ENCODE results near the gene CABLES2. TPM values are rescaled to one million over a fixed set of nuclear protein-coding genes. Genes with fewer than 3 reads are reported as not detected.

The CABLES2 gene
- total and polyA plus RNA-seq, 9 of the 15 experiments (the other 6 are each of a cell fraction or from before 2014, with no cell fraction given), result 0.46 to 4.2 (median 1.6) TPM

DNA sequence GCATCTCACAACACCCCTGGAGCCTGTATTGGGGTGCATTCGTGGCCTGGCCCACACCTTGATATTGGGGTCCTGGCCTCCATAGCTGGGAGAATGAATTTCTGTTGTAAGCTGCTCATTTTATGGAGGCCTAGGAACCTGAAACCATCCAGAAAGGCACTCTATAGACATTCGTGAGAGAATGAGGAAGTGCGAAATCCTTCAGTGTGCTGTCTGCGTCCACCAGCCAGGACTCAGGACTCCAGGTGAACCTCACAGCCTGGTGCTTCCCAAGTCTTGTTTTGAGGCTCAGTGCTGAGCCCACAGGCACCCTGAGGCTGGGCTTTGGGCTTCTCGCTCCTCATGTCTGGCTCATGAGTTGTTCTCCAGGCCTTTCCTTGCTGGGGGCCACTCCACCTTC, 32.1 kb upstream of the CABLES2 start:
- ChIA-PET CTCF (ENCODE audit: low intra/inter-chr PET ratio) (no interaction called here), POLR2A (interaction anchor here (0.6 to 1.2 kb wide), 2 partner anchors 11 to 52 kb away, joined by 3 to 4 read pairs; no protein-coding TSS in a partner anchor)
- Histone ChIP-seq H4K20me1 (replicated peaks; ENCODE audit: control insufficient read depth, insufficient read depth, low read length) (peaks cover 4% of the 10 kb centered on the region), H3K4me2 (ENCODE audit: insufficient read depth, low read length) (no peak overlapping the region), H3K9me1 (ENCODE audit: control insufficient read depth, insufficient read depth, low read length) (no peaks in the 10 kb centered on the region), H3K36me3 (ENCODE audit: control insufficient read depth, insufficient read depth, low read length) (no peaks in the 10 kb centered on the region), H3K9ac (ENCODE audit: insufficient read depth in 1 of 2, low read depth in 2 of 2, low read length in 2 of 2) (no peak overlapping the region), H3K27me3 (ENCODE audit: control insufficient read depth in 2 of 2, insufficient read depth in 2 of 2, low read length in 2 of 2) (peaks cover 41 to 71% of the 10 kb centered on the region in 2 experiments), H3K27ac (ENCODE audit: extremely low read depth, low read depth, low read length) (no peak overlapping the region), H3K79me2 (ENCODE audit: control insufficient read depth, insufficient read depth, low read length) (no peaks in the 10 kb centered on the region), H2AFZ (ENCODE audit: low read depth, low read length) (no peak overlapping the region), H3K9me3 (replicated peaks; ENCODE audit: control insufficient read depth, insufficient read depth, low read depth, low read length) (no peaks in the 10 kb centered on the region), H3K4me1 (replicated peaks in 1 of 2; ENCODE audit: control insufficient read depth in 2 of 2, insufficient read depth in 2 of 2, low read length in 2 of 2) (peaks cover 1 to 25% of the 10 kb centered on the region in 2 experiments; a peak in 4 of 5 replicates), H3K4me3 (no peak overlapping the region)
- no peak for DNase-seq (ENCODE audit: extremely low read depth in 1 of 4, low spot score in 3 of 4)
- intact Hi-C loops (cut with micrococcal nuclease), result no loop called here
- peak; percentile 26; the same call in 1 of the 3 replicates for ATAC-seq
- WGBS (ENCODE audit: insufficient coverage, low coverage, missing lambda C conversion rate), result 2% methylated on average over 4 of the region's 5 CpGs
- no TSS peak for BruUV-seq (replicated peaks)
- in situ Hi-C loops (cut with MboI), result no loop called here
- TF ChIP-seq, protein P1, sequence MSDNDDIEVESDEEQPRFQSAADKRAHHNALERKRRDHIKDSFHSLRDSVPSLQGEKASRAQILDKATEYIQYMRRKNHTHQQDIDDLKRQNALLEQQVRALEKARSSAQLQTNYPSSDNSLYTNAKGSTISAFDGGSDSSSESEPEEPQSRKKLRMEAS (CRISPR knock-in tag; IDR thresholded peaks at IDR 0.05), result 0 out of 2 replicates have a peak, but pooled peaks have one; percentile 3
- peak; percentile 97 for TF ChIP-seq SPI1 (IDR thresholded peaks at IDR 0.05; ENCODE audit: borderline replicate concordance, low read depth, low read length)
- TF ChIP-seq, protein P2, sequence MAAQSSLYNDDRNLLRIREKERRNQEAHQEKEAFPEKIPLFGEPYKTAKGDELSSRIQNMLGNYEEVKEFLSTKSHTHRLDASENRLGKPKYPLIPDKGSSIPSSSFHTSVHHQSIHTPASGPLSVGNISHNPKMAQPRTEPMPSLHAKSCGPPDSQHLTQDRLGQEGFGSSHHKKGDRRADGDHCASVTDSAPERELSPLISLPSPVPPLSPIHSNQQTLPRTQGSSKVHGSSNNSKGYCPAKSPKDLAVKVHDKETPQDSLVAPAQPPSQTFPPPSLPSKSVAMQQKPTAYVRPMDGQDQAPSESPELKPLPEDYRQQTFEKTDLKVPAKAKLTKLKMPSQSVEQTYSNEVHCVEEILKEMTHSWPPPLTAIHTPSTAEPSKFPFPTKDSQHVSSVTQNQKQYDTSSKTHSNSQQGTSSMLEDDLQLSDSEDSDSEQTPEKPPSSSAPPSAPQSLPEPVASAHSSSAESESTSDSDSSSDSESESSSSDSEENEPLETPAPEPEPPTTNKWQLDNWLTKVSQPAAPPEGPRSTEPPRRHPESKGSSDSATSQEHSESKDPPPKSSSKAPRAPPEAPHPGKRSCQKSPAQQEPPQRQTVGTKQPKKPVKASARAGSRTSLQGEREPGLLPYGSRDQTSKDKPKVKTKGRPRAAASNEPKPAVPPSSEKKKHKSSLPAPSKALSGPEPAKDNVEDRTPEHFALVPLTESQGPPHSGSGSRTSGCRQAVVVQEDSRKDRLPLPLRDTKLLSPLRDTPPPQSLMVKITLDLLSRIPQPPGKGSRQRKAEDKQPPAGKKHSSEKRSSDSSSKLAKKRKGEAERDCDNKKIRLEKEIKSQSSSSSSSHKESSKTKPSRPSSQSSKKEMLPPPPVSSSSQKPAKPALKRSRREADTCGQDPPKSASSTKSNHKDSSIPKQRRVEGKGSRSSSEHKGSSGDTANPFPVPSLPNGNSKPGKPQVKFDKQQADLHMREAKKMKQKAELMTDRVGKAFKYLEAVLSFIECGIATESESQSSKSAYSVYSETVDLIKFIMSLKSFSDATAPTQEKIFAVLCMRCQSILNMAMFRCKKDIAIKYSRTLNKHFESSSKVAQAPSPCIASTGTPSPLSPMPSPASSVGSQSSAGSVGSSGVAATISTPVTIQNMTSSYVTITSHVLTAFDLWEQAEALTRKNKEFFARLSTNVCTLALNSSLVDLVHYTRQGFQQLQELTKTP (IDR thresholded peaks at IDR 0.05; ENCODE audit: low read depth in 1 of 2, partially characterized antibody in 2 of 2), result no peak
- FAIRE-seq, result no peak

Data from K562 (cell line).